Stimulated activated CD4-positive, alpha-beta T cell treated with anti-CD3 and anti-CD28 coated beads, TNF-alpha, amount 100 ng/mL, for 1 hour (primary cell): ENCODE results near the gene AATF.

Experiments used
- DNase-seq, 3 donors: peaks; one replicate each; pipeline ENCODE4 v3.0.0-alpha.2; 2020; ENCODE audit warnings: low read depth in 3 of 3, low spot score in 1 of 3

Gene AATF

DNA sequence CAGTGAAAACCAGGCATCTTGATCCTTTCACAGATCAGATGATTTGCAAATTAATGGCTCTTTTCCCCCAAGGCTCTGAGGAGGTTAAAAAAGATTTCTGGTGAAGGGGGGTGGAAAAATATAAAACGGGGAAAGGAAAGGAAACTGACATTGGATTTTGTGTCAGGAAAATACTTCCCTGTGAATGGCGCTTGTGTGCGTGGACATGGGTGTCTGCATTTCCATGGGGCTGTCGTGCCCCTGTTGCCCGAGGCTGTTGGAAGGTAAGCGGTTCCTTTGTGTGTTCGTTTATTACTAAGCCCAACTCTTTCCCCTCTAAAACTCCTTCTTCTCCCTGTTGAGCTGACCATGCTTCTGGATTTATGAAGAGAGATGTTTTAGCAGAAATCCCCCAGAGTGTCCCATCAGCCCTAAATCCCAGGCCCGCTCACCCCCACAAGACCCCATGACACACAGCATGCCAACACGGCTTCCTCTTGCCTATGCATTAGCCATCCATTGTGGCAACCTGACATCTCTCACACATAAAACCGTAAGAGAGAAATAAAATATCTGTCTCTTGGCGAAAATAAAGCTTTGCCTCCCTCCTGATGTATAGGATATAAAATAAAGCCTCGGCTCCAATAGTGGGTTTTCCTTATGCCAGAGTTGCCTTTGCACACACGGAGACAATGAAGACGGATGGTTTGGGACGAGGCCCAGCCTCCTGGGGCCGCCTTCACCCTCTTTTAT is 18.7 kb upstream of the AATF start:
- no peak for DNase-seq

DNA sequence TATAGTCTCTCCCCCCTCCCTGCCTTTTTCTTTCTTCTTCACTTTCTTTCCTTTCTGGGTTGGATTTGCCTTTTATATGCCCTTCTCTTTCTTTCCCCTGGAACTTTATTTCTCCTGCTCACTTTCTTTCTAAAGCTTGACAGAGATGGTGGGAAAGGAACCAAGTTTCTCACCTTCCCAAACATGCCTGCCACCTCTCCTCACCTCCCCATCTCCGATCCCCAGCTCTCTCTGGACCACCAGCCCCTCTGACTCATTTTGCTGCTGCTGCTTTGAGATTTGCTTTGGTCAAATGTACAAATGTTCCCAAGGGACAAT is 18.2 kb upstream of the AATF start:
- no peak for DNase-seq

DNA sequence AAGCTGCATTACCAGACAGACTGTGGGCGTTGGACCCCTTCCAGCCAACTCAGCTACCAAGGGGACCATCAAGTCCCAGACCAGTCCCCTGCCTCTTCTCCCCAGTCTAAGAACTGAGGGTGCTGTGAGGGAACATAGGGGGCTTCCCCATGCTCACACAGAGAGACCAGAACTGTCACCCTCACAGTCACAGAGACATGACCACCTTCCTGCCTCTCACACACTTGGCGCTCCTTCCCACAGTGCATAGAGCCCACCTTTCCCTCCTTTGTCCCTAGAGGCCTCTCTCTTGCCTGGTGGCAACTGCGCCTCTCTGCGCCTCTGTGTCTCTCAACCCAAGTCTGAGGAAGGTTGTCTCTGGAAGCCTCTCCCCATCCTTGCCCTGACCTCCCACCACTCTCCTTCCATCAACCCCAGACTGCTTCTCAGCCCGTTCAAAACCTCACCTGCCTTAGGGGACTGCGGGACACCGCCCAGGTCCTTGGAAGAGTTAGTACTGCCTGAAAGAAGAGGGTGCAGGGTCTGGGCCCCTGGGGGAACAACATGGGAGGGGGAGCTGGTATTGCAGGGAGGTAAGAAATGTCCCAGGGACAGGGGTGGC is 17.6 kb upstream of the AATF start:
- no peak for DNase-seq

DNA sequence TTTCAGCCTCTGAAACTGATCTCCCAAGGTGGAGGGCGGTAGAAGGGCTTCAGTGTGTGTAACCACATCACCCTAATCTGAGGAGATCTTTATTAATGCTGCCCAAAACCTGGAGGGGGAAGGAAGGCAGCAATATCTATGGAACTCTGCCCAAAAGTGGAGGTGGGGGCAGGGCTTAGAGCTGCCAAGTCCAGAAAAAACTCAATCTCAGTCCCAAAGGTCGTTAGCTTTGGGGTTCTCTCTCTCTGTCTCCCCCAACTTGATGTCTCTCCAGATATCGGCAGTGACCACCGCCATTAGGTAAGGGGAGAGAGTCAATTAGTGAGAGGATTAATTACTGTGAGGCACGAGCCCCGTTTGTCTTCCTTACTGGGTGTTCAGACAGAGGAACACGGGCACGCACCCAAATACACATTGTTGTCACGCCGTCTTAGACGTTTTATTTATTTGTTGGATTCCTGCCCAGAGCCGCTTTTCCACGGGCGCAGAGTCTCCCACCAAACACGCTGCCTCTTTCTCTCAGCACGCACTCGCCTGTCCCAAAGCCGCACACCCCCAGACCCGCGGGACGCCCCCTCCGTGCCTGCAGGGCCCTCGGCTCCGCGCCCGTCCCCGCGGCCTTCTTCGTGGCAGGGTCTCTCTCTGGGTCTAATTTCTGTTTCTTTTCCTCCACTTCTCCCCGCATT is 16.9 kb upstream of the AATF start:
- DNase-seq, result no peak

DNA sequence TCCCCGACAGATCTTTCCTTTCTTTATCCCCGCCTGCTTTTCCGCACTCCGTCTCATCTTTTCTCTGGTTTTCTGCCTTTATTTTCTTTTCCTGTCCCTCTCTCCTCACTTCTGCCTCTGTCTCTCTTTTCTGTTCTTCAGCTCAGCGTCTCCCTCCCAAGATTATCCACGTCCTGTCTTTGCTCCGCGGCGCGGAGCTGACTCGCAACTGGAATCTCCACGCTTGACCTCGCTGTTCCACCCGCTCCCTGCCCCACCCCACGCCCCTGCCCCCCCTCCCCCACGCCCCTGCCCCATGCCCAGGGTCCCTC is 16.4 kb upstream of the AATF start:
- DNase-seq, result no peak

DNA sequence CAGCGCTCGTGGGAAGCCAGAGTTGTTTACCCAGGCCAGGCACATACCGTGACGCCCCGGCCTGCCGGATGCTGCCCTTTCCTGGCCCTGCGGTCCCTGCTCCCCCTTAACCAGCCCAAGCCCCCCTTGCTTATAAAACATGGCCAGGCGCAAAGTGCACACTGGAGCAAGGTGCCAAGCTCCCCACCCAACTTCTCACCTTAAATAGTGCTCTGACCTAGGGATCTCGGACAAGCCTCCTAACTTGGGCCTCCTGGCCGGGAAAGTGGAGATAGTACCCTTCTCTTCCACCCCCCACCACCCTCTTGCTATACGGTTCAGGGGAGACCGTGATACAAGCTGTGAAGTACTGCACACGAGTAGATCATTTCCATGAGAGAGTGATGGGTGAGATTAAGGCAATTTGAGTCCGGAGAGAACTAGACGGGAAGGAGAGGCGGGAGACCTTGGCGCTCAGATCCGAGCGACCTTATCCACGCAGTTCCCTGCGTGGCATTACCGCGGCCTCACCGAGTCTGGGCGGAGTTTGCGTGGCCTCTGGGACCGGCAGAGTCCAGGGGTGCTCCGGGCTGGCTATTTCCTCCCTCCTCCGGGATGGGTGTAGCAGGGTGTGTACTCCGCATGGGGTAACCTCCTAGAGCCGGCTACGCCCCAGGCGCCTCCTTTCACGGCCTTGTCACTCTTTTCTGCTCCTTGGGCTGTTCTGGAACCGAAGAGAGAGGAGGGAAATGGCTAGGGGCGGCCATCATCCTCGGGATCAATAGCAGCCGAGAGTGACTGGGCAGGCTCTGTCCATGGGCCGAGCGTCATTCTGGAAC is 15.9 kb upstream of the AATF start:
- no peak for DNase-seq

DNA sequence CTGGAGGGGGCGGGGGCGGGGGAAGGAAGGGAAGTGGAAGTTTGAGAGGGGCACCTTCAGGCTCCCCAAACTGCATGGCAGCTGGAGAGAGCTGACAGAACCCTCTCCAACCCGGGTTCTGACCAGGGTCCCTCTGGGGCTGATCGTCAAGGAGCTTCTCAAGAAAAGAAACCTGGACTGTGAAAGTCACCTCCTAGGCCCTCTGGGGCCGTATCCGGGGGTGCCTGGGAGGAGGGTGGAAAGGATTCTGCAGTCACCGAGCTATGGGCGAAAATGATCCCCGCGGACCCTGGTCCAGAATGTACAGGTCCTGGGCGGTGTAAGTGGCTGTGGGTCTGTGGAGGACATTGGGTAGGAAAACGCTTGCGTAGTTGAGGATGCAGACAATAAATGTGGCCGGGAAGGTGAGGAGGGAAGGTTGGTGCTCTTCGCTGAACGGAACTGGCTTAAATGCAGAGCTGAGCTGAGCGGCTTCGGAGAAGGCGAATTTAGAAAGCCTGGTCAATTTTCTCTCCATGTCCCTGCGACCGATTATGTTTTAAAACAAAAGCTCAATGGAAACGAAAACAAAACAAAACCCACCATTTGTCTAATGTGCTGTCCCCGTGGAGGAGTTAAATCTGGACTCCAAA is 15.1 kb upstream of the AATF start:
- DNase-seq, result no peak

DNA sequence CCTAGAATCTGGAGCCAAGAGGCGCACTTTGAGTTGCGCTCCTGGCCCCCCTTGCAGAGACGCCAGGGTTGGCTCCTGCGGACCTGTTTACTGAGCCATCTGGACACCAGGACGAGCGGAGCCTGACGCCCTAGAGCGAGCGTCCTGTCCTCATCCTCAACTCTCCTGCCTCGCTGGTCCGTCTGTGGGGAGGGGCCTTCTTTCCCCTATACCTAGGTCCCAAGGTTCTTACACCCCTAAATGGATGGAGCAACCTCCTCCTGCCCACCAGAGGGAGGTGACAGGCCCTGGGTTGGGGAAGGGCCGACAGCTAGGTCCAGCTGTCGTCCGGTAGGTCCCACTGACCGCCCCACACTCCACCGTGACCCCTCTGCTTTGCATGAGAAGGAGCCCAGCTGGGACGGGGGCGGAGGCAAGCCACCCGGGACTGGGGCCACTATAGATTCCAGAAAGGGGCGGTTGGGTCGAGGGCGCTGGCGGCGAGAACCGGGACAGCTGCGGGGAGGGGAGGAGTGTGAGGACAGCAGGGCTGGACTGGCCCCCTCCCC is 14.5 kb upstream of the AATF start:
- no peak for DNase-seq

DNA sequence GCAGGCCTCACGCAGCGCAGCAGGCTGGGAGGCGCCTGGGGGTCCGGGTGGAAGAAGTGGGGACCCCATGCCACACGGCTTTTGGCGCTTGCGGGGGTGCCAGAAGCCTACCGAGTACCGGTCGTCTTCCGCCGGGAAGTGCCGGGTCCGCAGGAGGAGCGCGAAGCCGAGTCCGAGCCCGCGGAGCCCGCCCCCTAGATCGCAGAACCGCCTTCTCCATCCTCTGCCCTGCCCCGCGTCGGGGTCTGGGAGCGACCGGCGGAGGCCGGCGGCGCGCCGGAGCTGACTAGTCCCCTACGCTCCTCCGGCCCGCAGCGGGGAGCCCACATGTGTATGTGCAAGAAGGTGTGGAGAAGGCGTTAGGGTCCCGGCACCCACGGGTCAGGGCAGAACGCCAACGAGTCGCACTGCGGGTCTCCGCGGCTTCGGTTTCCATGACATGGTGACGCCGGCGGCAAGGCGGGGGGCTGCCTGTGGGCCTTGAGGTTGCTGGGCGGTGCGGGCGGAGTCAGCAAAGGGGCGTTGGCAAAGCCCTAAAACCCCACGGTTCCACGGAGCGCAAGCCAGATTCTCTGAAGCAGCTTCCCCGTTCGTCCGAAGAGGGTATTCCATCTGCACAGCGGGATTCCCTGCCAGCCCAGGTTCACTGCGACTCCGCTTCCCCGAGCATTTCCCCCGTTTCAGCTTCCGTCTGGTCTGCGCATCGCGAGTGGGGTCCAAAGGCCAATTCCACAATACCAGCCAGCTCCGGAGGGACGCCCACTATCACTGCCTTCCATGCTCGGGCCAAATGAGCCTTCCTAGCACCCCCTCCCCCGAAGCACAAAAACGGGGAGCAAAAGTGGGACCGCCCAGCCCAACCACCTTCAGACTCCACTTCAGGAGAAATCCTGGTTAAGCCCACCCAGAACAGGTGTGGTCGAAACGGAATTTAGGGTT is 13.8 kb upstream of the AATF start:
- DNase-seq, result no peak

DNA sequence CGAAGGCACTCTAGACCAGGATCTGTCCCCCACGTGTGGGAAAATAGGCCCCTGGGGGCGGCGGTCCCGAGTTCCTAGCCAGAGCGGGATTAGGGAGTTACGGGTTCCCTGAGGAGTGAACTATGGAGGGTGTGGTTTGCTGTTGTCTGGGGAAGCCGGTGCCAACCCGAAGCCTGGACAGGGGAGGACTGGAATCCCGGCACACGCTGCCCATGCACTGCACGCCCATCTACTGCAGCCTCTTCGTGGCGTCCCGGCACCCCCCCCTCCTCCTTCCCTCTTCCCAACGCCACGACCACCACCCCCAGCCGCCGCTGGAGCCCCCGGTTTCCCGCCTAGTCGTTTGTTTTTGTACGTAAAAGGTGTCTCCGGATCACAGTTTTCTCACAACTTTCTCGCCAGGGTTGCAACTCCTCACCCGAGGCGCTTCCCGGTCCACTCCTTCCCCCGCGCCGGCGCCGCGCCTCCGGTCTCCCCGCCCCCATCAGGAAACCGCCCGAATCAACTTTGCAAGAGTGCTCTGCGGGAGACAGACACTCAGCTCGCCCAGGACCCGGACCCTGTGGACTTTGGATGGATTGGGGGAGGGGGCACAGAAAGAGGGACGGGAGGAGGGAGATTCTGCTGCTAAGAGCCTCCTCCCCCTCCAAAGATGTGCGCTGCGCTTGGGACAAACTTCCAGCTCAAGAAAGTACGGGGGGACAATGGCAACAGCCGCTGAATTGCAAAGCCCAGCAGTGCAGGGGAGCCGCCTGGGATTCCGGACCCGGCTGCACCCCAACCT is 12.9 kb upstream of the AATF start:
- no peak for DNase-seq

DNA sequence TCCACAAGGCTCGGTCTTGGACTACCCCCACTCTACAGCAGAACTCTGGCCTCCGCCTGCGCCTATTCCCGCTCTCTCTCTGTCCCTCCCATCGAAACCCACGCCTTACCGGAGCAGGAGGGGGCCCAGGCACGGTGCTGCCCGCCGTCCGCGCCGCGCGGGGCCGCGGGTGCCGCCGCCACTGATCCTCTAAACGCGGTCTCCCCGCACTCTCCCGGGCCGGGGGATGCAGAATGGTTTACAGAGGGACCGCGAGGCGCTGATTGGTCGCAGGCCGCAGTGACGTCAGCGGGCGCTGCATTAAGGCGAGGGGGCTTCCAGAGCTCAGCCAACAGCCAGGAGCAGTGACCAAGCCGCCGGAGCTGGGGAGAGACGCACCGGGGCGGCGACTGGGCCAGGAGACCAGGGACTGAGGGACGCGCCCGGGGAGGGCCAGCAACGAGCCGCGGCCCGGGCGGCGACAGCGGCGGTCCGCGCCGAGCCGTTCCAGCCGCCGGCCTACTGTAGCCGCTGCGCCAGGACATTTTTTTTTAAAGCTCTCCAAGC is 12.2 kb upstream of the AATF start:
- DNase-seq, result no peak

DNA sequence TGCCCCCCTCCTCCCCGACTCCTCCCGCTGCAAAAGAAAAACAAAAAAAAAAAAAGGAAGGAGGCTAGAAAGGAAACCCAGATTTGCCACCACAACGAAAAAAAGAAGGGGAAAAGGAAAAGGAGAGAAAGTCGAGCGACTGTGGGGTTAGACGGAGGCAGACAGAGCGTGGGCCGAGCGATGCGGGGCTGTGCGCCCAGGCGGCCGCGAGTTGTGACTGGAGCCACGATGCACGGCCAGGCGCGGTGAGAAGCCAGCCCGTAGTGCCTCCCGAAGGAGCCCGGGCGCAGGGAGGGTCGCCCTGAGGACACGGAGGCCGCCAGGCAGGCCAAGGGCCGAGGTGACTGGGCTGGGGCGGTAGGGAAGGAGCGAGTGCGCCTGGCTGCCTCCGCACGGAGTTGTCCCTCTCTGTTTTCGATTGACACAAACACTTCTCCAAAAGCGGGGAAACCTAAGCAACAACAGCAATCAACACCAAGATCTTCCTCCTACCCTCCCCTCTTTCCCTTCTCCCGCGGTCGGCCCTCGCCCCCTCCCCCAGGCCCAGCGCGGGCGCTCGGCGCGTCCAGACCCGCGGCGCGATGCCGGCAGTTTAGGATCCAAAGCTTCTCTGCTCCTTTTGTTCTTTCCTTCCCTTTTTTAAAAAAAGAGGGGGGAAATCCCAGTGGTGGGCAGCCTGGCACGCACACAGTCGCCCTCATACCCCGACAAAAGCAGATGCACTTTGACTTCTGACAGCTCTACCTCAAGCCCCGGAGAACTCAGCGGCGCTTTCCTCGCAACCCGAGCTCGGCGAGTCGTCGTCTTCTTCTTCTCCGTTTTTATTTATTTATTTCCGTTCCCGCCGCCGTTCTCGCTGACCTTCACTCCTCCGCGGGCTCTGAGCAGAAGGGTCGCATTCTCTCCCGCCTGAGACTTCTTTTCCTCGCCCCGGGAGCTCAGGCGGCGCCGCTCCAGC is 11.5 kb upstream of the AATF start, which contains the start of gene LHX1:
Gene LHX1, plus strand, starts transcription at position 475 of the 958 bp plus-strand sequence. CDS start 723 bp downstream, outside the sequence.
- DNase-seq, result no peak

DNA sequence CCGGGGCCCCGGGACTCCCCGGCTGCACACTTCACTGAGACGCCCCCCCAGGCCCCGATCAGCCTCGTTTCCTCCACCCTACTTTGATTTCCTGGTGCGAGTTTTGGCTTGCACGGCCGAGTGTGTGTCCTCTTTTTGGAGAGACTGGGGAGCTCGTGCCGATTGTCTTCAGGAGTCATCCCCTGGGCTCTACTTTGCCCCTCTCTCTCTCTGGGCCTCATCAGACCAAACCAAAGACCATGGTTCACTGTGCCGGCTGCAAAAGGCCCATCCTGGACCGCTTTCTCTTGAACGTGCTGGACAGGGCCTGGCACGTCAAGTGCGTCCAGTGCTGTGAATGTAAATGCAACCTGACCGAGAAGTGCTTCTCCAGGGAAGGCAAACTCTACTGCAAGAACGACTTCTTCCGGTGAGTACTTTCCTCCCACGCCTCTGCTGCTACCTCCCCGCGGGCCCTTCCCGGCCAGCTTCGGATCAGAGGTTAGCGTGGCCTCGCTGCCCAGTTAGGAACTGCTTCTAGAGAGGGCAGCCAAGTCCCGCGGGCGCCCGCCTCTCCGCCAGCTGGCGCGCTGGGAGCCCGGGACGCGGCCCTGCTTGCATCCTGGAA is 10.7 kb upstream of the AATF start:
- DNase-seq, result no peak

DNA sequence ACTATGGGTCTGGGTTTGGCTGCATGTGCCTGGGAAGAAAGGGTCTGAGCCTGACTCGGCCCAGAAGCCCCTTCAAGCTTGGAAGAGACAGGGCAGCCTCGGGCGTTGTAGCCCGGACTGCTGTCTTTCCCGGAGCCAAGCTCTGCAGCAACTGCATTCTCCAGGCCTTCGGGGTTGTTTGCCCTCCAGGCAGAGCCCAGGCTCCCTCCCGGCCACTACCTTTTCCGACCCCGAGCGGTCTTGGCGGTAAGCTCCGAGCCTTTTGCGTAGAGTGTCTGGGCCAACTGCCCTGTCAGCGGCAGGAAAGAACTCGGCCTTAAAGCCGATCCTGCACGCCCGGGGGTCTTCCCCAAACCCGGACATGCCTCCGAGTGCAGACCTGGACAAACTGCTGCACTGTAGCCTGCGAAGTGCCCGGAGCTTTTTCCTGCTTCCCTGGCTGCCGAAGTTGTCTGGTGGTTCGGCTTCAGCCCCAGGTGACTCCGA is 10.1 kb upstream of the AATF start:
- no peak for DNase-seq

DNA sequence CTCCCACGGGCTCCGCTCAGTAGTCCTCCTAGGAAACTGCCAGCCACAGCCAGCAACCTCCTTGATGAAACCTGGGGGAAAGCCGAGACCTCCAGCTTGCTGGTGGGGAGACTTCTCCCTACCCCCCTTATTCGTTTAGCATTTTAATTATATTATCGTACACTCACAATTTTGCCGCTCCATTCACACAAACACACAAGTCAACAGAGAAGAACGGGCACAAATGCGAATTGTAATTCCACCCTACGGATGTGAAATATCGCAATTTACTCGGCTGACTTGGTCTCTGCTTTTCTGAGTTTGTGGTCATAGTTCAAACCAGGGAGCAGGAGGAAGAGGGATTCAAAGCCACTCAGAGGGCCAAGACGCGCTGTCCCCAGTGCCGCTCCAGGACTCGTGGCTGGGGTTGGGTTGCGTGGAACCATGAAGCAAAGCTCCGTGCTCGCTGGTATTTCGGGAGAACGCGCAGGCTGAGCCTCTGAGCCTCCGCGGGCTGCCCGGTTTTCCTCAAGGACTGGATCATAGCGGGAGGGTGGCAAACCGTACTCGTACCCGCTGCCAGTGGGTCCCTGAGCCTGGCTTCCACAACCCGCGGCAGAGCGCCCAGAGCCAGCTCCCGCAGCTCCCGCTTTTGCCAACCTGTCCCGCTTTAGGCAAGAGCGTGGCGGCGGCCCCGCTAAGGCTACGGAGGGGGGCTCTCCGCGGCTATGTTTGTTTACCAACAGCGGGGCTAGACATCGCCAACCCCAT is 9.5 kb upstream of the AATF start:
- no peak for DNase-seq

DNA sequence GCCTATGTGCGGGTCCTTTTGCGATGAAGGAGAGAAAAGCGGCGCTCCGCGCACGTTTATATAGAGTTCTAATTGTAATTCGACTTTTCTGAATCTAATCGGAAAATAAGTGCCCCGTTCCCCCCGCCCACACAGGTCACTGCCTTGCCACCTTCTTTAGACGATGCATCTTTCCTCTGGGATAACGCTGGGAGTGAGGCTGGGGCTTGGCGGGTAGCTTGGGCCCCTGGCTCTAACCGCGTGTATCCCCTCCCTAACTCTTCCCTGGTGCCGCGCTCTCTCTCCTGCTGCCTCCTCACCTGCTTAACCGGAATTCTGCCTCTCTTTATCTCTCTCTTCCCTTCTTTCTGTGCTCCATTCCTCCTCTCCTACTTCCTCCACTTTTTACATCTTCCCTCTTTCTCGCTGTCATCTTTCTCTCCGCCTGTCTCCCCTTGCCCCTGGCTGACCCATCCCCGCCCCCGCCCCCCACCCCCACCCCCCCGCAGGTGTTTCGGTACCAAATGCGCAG is 8.9 kb upstream of the AATF start:
- DNase-seq, result no peak
